ENCODE measurements around the gene SERP2. TPM values are rescaled to one million over a fixed set of nuclear protein-coding genes. Genes with fewer than 3 reads are reported as not detected.
A peak's percentile ranks its signal among the peaks of the same experiment; 100 is the strongest.

Gene SERP2
- total and polyA plus RNA-seq, 2 of the 8 experiments (the other 6 are each of a cell fraction or from before 2014, with no cell fraction given) = 2.0 to 2.3 TPM

DNA sequence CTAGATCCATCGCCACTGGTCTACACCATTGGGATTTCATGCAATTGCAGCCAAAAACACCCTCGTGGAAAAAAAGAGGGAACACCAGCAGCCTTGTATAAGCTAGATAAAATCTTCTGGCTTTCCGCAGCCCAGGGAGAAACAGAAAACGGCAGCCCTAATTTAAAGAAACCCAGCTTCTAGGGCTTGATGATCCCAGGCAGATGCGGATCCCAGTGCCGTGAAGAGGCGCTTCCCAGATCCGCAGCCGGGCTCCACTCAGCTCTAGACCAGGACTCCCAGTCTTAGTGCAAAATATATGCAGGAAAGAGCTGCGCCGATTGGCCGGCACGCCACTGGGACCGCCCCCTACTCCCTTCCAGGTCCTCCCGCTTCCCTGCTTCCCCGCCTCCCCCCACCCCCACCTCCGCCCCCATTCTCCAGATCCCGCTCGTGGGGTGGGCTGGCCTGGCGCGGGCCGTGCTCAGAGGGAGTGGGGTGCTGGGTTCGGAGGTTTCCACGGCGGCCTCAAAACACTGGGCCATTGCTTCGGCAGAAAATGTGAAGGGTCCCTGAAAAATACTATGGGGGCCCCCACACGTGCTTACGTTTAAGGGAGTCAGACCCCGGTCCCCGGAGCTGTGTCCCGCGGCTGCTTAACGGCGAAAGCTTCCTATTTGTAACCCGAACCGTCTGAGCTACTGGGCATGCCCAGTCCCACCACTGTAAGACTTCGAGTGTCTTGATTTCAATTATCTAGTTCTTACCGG, 63.1 kb downstream of the SERP2 start (continued):
- TF ChIP-seq SP2 (IDR thresholded peaks at IDR 0.05; ENCODE audit: low read length) = no peak
- no peak for TF ChIP-seq CBX8 (IDR thresholded peaks at IDR 0.05; ENCODE audit: borderline replicate concordance, low read depth, low read length)
- TF ChIP-seq SIX5 (IDR thresholded peaks at IDR 0.05; ENCODE audit: low read depth, low read length) = no peak
- TF ChIP-seq SUZ12 (IDR thresholded peaks at IDR 0.05; ENCODE audit: low read length) = no peak
- TF ChIP-seq CEBPB (IDR thresholded peaks at IDR 0.05; ENCODE audit: low read depth, low read length) = no peak
- TF ChIP-seq RAD21 (IDR thresholded peaks at IDR 0.05 in 1 of 2, conservative IDR thresholded peaks at IDR 0.05 in 1 of 2; ENCODE audit: low read depth in 2 of 2, low read length in 2 of 2) = peak; percentile 9 to 26; a peak in 3 of 4 replicates
- 0 out of 2 replicates have a peak, but pooled peaks have one; percentile 54 for TF ChIP-seq RBBP5 (IDR thresholded peaks at IDR 0.05; ENCODE audit: borderline replicate concordance, low read depth, low read length)
- TF ChIP-seq EGR1 (IDR thresholded peaks at IDR 0.05; ENCODE audit: borderline replicate concordance, low read depth, low read length) = no peak; the same call in 1 of the 2 replicates
- TF ChIP-seq PHF8 (conservative IDR thresholded peaks at IDR 0.05; ENCODE audit: low read depth, low read length) = peak; percentile 77
- TF ChIP-seq, protein P1, sequence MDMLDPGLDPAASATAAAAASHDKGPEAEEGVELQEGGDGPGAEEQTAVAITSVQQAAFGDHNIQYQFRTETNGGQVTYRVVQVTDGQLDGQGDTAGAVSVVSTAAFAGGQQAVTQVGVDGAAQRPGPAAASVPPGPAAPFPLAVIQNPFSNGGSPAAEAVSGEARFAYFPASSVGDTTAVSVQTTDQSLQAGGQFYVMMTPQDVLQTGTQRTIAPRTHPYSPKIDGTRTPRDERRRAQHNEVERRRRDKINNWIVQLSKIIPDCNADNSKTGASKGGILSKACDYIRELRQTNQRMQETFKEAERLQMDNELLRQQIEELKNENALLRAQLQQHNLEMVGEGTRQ (IDR thresholded peaks at IDR 0.05; ENCODE audit: low read length) = no peak
- no peak for TF ChIP-seq GABPA (IDR thresholded peaks at IDR 0.05; ENCODE audit: borderline replicate concordance, insufficient read depth, low read length)
- TF ChIP-seq RFX5 (IDR thresholded peaks at IDR 0.05; ENCODE audit: borderline replicate concordance, low read depth, low read length) = peak; percentile 53; the same call in 1 of the 2 replicates
- TF ChIP-seq FOSL1 (IDR thresholded peaks at IDR 0.05; ENCODE audit: insufficient read depth, low read depth, low read length) = no peak
- TF ChIP-seq JUND (IDR thresholded peaks at IDR 0.05; ENCODE audit: low read length) = no peak
- no peak for TF ChIP-seq YY1 (IDR thresholded peaks at IDR 0.05; ENCODE audit: low read depth, low read length)
- no peak for TF ChIP-seq EP300 (IDR thresholded peaks at IDR 0.05; ENCODE audit: borderline replicate concordance in 1 of 2, low read depth in 2 of 2, low read length in 2 of 2)
- no peak for TF ChIP-seq ZNF274 (IDR thresholded peaks at IDR 0.05; ENCODE audit: borderline replicate concordance, extremely low read depth, low read length)
- TF ChIP-seq POU5F1 (IDR thresholded peaks at IDR 0.05; ENCODE audit: low read depth, low read length) = no peak
- no peak for TF ChIP-seq JUN (IDR thresholded peaks at IDR 0.05; ENCODE audit: low read depth, low read length)
- TF ChIP-seq, protein P2, sequence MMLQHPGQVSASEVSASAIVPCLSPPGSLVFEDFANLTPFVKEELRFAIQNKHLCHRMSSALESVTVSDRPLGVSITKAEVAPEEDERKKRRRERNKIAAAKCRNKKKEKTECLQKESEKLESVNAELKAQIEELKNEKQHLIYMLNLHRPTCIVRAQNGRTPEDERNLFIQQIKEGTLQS (IDR thresholded peaks at IDR 0.05; ENCODE audit: insufficient read depth, low read depth, low read length) = no peak
- no peak for TF ChIP-seq RXRA (IDR thresholded peaks at IDR 0.05; ENCODE audit: insufficient read depth, low read depth, low read length)
- no peak for TF ChIP-seq BACH1 (IDR thresholded peaks at IDR 0.05; ENCODE audit: low read length)
